SK-N-SH treated with all-trans-retinoic acid at 6 μM for 48 hours (cell line): ENCODE measurements around the gene SART3.

Experiments
- CSDC2 ChIP-seq: fragments of 250-450 bp; sonication (Bioruptor Pico); IDR thresholded peaks from 2 replicates; pipeline ENCODE4 v1.5.0; 2020; ENCODE audit warnings: mild to moderate bottlenecking, moderate library complexity
- ESRRG ChIP-seq: fragments of 250-450 bp; sonication (Bioruptor Pico); IDR thresholded peaks from 2 replicates; pipeline ENCODE4 v1.6.1; 2021; ENCODE audit warnings: mild to moderate bottlenecking
- OSR1 ChIP-seq: fragments of 250-450 bp; sonication (Bioruptor Pico); IDR thresholded peaks from 2 replicates; pipeline ENCODE4 v1.8.0; 2022; ENCODE audit warnings: moderate library complexity, mild to moderate bottlenecking, inconsistent platforms
- PATZ1 ChIP-seq: fragments of 250-450 bp; sonication (Bioruptor Pico); IDR thresholded peaks from 2 replicates; pipeline ENCODE4 v1.8.0; 2020; ENCODE audit warnings: mild to moderate bottlenecking, moderate library complexity, borderline replicate concordance
- RARB ChIP-seq: fragments of 250-450 bp; sonication (Bioruptor Pico); IDR thresholded peaks from 2 replicates; pipeline ENCODE4 v1.8.0; 2021; ENCODE audit warnings: mild to moderate bottlenecking, moderate library complexity
- TSHZ2 ChIP-seq: fragments of 250-450 bp; sonication (Bioruptor Pico); IDR thresholded peaks from 2 replicates; pipeline ENCODE4 v1.5.0; 2020; ENCODE audit warnings: mild to moderate bottlenecking, moderate library complexity
- ZC3H10 ChIP-seq: fragments of 250-450 bp; sonication (Bioruptor Pico); IDR thresholded peaks from 2 replicates; pipeline ENCODE4 v1.5.1; 2021; ENCODE audit warnings: mild to moderate bottlenecking, moderate library complexity
- ZFP30 ChIP-seq: fragments of 450-650 bp; formaldehyde crosslinking; IDR thresholded peaks from 2 replicates; pipeline ENCODE4 v1.5.0; 2022; ENCODE audit warnings: mild to moderate bottlenecking, moderate library complexity

- no peak for TF ChIP-seq CSDC2
- TF ChIP-seq PATZ1 (CRISPR knock-in tag): no peak
- no peak for TF ChIP-seq ESRRG (CRISPR knock-in tag)
- no peak for TF ChIP-seq TSHZ2
- TF ChIP-seq ZFP30 (CRISPR knock-in tag): no peak
- TF ChIP-seq RARB (CRISPR knock-in tag): no peak
- TF ChIP-seq OSR1 (CRISPR knock-in tag): no peak
- no peak for TF ChIP-seq ZC3H10
These were observed 38.6 kb upstream of the SART3 start for GRCh38 chr12:108599541-108599940.
